GM18951 (cell line): ENCODE results near the gene PSME3.
"Not testable (repeated sequence)": the region's sequence is repeated elsewhere in the genome, so short reads cannot be mapped to it uniquely, and the experiment has no call there.

ENCODE experiments used
- POLR2A ChIP-seq: IDR thresholded peaks from 4 replicates; pipeline ENCODE4 v1.6.1; 2011; ENCODE audit warnings: mild to moderate bottlenecking; ENCODE audit not compliant: insufficient read length, insufficient read depth; ENCODE audit errors: extremely low read depth
- in situ Hi-C: fragments of 300-500 bp; cut with MboI; formaldehyde crosslinking; loops from one replicate; pipeline ENCODE4 v1.12.0; 2022; ENCODE audit warnings: low sequenced_read_pairs, mixed read lengths, inconsistent platforms; ENCODE audit not compliant: unreplicated experiment

PSME3 gene

GRCh38 chr17:42868338-42868737, 35.1 kb downstream of the PSME3 start:
- in situ Hi-C loops = no loop called here
- TF ChIP-seq POLR2A = no peak

- in situ Hi-C loops = no loop called here
- no peak for TF ChIP-seq POLR2A
These were observed 38.5 kb downstream of the PSME3 start for GRCh38 chr17:42871647-42872046.

GRCh38 chr17:42872251-42872965, 39.2 kb downstream of the PSME3 start:
- in situ Hi-C loops = no loop called here

GRCh38 chr17:42873315-42873714, 40.1 kb downstream of the PSME3 start:
- in situ Hi-C loops = no loop called here
- TF ChIP-seq POLR2A = no peak

More at GRCh38 chr17:42872251-42872965, 39.2 kb downstream of the PSME3 start:
- no peak for TF ChIP-seq POLR2A

- in situ Hi-C loops = not testable (repeated sequence)
These were observed 40.9 kb downstream of the PSME3 start for GRCh38 chr17:42873932-42874695.

- in situ Hi-C loops = no loop called here
- TF ChIP-seq POLR2A = no peak
These were observed 43.8 kb downstream of the PSME3 start for GRCh38 chr17:42877037-42877436.

GRCh38 chr17:42878123-42878880, 45.1 kb downstream of the PSME3 start:
- in situ Hi-C loops = no loop called here
- no peak for TF ChIP-seq POLR2A

- TF ChIP-seq POLR2A = no peak
- in situ Hi-C loops = no loop called here
These were observed 45.9 kb downstream of the PSME3 start for GRCh38 chr17:42878924-42879595.

- in situ Hi-C loops = no loop called here
- TF ChIP-seq POLR2A = no peak
These were observed 46.4 kb downstream of the PSME3 start for GRCh38 chr17:42879596-42879985.

- in situ Hi-C loops = no loop called here
- TF ChIP-seq POLR2A = no peak
These were observed 47.6 kb downstream of the PSME3 start for GRCh38 chr17:42880776-42881310.

GRCh38 chr17:42881706-42882105, 48.5 kb downstream of the PSME3 start:
- in situ Hi-C loops = not testable (repeated sequence)

- in situ Hi-C loops = no loop called here
- TF ChIP-seq POLR2A = no peak
These were observed 49.0 kb downstream of the PSME3 start for GRCh38 chr17:42882166-42882565.

- in situ Hi-C loops = no loop called here
- no peak for TF ChIP-seq POLR2A
These were observed 50.8 kb downstream of the PSME3 start for GRCh38 chr17:42883802-42884558.

- in situ Hi-C loops = not testable (repeated sequence)
These were observed 52.6 kb downstream of the PSME3 start for GRCh38 chr17:42885806-42886205.
